HK-2 (cell line): ENCODE results near the gene KRTAP5-2.

Experiments used
- DNase-seq: peaks from one replicate; pipeline ENCODE4 v3.0.0-alpha.2; 2018; ENCODE audit not compliant: unreplicated experiment

KRTAP5-2 gene

GRCh38 chr11:1556278-1556902 is 41.7 kb downstream of the KRTAP5-2 start:
- no peak for DNase-seq

DNA sequence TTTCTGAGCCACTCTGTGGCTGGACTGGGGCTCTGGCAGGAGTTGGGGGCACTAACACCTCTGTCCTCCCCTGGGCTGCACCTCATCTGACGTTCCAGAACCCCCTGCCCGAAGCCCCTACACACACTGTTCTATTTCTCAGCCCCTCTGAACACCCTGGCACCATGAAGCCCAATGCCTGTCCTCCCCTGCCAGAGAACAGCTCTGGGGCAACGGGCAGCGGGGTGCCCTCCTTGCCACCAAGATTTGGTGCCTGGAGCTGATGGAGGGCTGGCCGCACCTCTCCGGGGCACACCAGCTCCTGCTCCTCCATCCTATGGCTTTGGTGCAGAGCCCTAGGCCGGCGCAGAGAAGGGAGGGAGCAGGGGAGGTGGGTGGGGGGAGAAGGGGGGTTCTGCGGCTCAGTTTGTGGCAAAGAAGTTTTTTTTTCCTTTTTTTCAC is 42.4 kb downstream of the KRTAP5-2 start:
- DNase-seq: no peak

- no peak for DNase-seq
These were observed 42.9 kb downstream of the KRTAP5-2 start for GRCh38 chr11:1554981-1555712.

DNA sequence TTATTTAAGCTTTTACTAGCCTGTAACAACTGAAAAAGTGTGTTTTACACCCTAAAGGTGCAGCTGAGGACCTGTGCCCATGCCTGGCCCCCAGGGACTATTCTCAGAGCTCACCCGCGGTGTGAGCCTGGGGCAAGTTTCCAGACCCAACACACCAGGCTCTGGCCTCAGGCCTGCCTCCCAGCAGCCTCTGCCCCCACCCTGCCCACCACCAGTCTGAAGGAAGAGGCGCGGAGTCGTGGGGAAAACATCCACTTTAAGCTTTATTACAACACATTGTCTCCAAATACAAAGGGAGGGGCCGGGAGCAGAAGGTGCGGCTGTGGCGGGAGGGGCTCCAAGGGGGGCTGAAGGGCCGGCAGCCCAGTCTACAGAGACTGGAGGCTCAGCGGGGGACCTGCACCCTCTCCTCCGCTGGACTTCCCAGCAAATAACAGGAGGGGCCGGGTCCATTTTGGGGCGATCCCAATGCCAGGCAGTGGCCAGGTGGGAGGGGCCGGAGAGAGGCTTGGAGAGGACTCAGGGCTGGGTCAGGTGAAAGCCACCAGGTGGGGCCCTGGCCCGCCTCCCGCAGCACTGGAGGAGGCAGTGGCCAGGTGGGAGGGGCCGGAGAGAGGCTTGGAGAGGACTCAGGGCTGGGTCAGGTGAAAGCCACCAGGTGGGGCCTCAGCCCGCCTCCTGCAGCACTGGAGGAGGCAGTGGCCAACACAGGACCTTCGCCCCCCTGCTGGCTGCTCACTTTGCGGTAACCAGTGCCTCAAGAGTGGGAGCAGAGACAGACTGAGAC is 44.1 kb downstream of the KRTAP5-2 start:
- DNase-seq: no peak

- no peak for DNase-seq
These were observed 48.5 kb downstream of the KRTAP5-2 start for GRCh38 chr11:1549338-1550330.

- peak; percentile 50 for DNase-seq
These were observed 49.6 kb downstream of the KRTAP5-2 start for GRCh38 chr11:1548221-1549070.

DNA sequence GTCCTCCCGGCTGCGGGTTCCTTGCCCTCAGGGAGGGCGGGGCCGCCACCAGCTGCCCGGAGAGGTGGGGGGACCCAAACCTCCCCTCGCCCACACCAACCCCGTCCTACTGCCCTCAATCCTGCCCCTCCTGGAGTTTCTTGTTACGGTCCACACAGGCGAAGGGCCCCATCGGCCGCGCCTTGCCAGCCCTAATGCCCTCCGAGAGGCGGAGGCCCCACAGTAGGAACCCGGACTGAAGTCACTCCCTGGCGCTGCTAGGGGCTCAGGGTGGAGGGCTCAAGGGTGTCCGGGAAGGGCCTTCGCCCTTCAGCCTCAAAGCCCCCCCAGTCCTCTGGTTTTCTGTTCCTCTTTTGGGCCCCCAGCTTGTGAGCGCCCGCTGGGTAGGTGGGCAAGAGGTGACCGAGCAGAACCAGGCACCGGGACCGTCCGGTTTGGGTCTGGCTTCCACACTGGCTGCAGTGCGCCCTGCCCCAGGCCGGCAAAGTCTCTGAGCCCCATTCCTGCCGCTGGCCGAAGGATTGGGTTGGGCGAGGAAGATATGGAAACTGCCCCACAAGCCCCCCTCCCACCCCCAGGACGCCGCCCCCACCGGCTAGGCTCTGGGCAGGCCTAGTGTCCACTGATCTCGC is 50.5 kb downstream of the KRTAP5-2 start:
- no peak for DNase-seq
